Stimulated activated naive CD8-positive, alpha-beta T cell treated with anti-CD3 and anti-CD28 coated beads, Interleukin-15, Interleukin-2, amounts not matched to agents 100 U/mL and 50 U/mL, for 24 hours (primary cell): ENCODE measurements around the gene KIAA1328.

Experiments
- ATAC-seq: fragments of 150-1000 bp; cut with Tn5 transposase; one replicate; pipeline ENCODE4 v1.10.0; 2021
- DNase-seq: peaks from one replicate; pipeline ENCODE4 v3.0.0; 2021

Gene KIAA1328

DNA sequence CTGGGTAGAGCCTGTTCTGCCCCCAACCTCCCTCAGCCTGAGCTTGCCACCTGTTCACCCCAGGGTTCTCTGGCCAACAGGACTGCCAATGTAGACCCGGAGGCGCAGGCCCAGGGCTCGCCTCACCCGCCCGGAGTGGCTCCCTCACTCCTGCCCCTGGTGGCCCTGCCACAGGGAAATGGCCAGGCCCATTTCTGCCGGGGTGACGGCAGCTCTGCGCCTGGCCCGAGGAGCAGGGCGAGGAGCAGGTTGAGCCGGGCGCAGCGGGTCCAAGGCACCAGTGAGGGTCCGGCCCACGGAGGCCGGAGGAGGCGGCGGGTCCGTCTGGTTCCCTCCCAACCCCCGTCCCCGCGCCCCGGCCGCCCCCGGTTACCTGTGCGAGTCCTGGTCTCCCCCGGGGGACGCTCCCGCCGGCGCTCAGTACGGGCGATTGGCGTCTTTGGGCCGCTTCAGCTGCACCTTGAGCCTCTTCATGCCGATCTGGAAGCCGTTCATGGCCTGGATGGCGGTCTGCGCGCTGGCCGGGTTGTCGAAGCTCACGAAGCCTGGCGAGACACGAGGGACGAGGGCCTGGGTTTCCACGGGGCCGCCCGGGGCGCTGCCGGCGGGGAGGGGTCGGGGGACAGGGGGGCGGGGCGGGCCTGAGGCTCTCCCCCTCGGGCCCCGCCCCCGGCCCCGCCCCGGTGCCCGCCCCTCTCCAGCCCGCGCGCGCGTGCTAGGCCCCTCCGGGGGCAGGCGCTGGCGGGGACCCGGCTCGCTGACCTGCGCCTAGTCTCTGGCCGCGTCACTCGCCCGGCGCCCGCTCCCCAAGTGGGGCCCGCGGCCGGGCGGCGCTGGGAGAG is 424.7 kb downstream of the KIAA1328 start:
- peak; percentile 10 for ATAC-seq

DNA sequence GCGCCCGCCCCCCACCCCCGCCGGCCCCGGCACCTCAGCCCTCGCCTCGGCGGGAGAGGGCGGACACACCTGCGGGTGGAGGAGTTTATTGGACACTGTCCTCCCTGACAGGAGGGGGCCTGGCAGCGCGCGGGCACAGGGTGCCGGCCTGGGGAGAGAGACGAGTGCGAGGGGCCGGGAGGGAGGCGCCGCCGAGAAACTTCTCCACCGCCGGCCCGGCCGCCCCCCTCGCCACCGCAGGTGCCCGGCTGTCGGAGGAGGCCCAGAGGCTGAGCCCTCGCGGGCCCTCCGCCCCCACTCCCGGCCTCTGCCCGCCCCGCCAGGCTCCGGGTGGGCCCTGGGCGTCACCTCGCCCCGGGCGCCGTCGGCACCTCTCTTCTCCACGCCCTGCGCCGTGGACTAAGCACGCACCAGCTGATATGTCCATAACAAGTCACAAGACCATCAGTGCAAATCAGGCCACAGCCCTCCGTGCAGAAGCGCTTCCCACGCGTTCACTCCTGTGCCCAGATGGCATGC is 425.4 kb downstream of the KIAA1328 start:
- ATAC-seq = peak; percentile 14
- DNase-seq = no peak

More for the DNA sequence above, 424.7 kb downstream of the KIAA1328 start:
- DNase-seq = peak; percentile 6

DNA sequence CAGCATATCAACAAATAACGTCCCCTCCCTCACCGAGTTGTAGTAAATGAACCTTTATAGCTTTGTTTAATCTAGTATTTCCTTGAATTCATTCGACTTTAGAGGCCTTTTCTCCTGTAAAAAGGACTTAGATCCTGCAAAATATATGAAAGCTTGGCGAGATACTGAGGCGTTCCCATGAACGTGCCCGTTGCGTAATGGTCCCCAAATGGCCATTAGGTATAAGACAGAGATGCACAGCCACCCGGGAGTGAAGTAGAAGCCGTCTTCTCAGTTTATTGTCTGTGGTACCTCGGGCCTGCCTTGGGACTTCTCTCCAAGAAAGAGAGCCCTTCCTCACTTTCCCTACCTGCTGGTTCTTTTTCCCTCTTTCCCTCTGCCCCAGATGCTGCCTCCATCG is 426.0 kb downstream of the KIAA1328 start:
- no peak for DNase-seq
- no peak for ATAC-seq

DNA sequence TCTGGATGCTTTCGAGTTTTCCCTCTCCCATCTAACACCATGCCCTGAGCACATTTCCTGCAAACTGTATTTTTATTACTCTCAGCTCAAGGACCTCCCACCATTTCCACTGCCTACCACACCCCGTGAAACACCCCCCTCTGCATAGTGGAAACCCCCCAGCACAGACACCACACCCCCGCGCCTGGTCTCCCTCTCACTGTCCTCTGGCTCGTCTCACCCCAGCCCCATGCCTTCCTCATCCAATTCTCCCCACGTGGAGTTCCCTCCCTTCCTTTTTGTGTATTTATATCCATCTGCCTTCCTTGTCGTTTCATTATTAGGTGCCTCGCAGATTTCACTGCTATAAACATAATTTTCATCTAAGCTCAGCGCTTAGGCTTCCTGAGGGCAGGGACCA is 429.2 kb downstream of the KIAA1328 start:
- no peak for DNase-seq
- ATAC-seq = no peak

DNA sequence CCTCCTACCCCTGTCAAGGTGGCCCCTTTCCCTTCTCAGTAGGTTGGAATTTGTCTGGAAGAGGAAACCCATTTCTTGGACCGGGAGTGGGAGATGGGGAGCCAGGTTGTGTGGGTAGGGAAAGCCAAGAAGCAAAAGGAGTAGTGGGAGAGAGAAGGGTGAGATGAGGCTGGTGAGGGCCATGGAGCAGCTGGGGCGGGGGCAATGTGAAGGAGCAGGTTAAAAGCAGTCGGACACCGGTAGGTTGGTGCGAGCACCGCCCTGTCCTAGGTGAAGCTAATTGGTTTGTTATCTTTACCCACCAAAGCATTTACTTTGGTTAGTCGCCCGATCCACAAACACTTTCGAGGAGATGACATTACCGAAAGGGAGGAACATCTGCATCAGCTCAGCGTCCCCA is 429.9 kb downstream of the KIAA1328 start:
- no peak for ATAC-seq

DNA sequence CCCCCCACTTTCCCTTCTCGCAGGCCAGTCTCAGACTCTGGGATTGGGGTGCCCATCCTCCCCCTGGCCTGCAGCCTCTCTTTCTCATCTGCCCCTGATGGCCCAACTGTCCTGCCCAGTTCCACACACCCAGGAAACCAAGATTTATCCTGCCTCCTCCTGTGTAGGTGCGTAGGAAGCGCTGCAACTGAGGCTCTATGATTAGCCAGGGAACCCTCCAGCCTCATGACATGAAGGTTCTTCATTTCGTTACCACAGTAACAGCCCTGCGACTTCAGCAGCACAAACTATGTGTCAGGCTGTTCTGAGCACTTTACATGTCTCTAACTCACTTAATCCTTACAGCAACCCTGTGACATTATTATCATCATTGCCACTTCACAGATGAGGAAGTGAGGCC is 430.8 kb downstream of the KIAA1328 start:
- DNase-seq (no peak), ATAC-seq (no peak)

More for the DNA sequence above, 429.9 kb downstream of the KIAA1328 start:
- no peak for DNase-seq

DNA sequence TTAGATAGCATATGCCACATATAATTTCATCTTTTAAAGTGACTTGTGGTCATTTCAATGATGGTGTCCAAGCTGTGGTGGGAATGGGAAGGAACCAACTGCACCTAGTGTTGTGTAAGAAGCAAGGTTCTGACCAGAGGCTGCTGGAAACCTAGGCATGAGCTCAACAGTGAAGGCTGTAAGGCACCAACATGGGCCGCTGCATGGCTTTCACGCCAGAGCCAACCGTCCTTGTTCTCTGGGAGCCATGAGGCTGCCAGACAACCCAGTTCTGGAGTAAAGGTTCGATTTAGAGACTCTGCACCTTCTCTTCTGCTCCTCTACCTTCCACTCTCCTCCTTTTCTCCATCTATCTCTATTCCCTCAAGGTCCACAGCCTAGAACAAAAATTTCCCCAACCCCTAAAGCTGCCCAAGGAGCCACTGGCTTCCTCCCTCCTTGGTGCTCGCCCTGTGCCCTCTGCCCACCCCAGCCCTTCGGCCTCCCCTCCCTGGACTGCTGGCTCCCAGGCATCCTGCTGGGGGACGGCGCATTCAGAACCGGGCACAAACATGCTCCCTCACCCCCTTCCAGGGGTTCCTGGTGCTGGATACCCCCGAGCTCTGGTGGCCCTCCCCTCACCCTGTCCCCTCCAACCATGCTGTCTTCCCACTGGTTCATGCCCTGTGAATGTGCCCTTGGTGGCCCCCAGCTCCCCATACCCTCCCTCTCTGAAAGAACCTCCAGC is 431.6 kb downstream of the KIAA1328 start:
- ATAC-seq (no peak), DNase-seq (no peak)

DNA sequence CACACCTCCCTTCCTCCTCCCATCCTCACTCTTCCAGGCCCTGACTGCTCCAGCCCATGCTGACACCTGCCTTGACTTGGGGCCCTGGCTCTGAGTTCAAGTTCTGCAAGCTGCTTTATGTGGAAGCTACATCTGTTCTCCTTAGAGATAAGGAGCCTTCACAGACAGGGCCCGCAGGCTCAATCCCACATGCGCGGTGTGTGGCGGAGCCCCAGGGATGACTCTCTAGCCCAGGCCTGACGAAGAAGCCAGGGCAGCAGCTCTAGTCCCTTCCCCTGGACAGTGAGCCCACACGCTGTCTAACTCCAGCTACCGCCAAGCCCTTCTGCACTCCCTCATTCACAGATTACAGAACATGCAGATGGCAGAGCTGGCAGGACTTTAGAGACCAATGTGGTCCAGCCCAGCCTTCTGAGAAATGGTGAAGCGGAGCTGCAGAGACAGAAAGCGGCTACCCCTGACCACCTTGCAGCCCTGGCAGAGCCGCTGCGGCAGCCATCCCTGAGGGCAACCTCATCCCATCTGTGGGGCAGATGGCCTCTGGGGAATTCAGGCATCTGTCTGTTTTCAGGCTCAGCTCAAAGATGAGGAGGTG is 432.4 kb downstream of the KIAA1328 start:
- ATAC-seq = no peak
- no peak for DNase-seq

DNA sequence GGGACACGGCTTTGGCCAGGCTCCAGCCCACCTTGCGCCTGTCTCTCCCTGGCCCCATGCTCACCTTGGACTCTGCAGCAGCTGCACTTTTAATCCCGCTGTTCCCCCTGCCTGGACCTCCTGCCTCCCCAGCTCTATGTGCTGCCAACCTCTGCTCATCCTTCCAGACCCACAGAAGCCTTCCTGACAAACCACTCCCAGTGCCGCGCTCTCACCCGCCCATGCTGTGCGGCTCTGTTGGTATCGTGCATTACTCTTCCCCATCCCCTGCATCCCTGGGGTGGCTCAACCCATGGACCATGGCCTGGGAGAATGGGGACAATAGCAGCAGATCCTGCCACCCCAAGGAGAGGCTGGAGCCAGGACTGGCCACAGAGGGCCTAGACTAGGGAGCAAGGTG is 433.1 kb downstream of the KIAA1328 start:
- DNase-seq (no peak), ATAC-seq (no peak)

DNA sequence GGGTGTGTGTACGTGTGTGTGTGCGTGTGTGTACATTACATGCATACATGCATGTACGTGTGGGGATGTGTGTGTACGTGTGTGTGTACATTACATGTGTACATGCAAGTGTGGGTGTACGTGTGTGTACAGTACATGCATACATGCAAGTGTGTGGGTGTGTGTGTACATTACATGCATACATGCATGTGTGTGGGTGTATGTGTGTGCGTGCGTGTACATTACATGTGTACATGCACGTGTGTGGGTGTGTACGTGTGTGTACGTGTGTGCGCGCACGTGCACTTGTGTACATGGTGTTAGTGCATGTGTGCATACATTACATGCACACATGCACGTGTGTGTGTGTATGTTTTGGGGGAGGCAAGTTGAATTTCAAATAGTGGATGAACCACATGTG is 436.0 kb downstream of the KIAA1328 start:
- ATAC-seq (no peak), DNase-seq (no peak)

DNA sequence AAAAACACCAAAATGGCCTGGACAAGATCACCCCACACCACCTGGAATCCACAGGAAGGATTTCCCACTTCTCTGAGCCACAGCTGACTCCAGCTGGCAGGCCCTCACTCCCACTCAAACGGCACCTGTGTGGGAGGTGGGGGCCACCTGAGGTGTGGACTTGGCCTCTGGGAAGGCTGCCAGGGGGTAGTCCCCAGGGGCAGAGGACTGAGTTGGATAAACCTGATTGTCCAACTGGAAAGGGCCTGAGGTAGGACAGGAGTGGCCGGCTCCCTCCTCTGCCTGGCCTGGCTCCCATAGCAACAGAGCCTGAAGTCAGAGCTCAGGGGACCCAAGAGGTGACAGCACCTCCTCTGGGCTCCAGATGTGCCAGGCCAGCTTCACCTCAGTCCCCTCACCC is 436.5 kb downstream of the KIAA1328 start:
- no peak for DNase-seq
- ATAC-seq = no peak

DNA sequence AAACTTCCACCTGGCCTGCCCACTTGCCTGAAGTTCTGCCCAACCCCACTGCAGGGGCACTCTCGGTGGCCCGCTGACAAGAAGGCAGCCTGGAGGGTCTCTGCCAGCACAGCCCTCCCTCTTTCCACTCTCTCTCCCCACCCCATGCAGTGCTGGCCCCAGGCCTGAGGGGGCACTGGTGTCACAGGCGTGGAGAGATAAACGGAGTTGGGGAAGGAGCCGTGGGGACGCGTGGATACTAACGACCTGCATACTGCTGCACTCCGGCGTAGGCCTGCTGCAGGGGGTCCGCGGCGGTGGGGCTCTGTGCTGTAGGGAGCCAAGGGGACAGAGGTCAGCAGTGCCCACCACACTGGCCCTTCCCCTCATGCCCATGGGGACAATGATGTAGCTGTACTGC is 437.4 kb downstream of the KIAA1328 start:
- no peak for DNase-seq

DNA sequence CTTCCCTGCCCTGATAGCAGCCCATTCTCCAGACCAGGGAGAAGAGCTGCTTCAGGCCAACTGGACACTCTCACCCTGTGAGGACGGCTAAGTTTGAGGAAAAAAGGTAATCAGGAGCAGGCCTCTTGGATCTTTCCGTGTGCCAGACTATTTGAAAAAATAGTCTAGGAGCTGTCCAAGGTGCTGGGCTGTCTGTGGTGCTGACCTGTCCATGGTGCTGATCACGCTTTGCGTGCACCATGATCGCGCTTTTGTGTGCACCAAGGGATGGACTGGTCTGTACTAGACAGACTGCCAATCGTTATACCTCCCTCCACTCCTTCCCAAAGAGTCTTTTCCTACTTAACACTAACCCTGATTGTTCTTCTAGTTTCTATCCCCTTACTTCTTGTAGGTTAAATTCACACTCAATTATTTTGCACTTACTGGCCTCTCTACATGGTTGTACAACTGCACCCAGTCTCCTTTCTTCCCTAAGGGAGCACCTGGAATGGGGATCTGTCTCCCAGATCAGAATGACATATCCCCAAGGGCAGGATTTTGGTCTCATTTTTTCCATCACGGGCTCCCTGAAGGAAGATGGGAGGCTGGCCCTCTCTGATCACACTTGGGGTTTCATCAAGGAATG is 441.2 kb downstream of the KIAA1328 start:
- DNase-seq (peak; percentile 47), ATAC-seq (no peak)

More for the DNA sequence above, 437.4 kb downstream of the KIAA1328 start:
- no peak for ATAC-seq

DNA sequence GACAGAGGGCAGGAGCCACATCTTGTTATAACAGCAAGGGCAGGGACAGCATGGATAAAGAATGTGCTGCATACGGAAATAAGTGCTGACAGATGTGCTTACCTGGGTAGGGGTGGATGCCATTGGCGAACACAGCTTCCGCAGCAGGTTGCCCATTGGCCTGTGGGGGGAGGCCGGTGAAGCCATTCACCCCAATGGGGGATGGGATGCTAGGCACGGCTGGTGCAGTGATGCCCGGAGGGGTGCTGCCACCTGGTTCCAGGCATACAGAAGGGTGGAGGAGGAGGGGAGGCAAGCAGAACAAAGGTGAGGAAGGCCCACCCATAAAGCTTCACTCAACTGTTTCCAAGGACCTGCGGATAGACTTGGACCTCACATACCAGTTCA is 441.7 kb downstream of the KIAA1328 start:
- DNase-seq (no peak), ATAC-seq (no peak)

DNA sequence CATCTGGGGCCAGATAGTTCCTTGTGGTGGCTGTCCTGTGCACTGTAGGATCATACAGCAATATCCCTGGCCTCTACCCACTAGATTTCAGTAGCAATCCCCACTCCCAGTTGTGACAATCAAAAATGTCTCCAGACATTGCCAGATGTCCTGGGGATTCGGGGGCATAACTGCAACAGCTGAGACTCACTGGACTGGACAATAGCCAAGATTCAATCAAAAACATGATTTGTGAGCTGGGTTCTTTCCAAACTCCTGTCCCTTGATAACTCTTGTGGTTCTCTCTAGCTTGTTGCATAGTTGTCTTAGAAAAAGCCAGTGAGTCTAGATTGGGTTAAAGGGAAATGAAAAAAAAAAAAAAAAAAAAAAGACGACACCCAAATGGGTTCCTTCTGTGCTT is 443.3 kb downstream of the KIAA1328 start:
- DNase-seq (no peak), ATAC-seq (no peak)

DNA sequence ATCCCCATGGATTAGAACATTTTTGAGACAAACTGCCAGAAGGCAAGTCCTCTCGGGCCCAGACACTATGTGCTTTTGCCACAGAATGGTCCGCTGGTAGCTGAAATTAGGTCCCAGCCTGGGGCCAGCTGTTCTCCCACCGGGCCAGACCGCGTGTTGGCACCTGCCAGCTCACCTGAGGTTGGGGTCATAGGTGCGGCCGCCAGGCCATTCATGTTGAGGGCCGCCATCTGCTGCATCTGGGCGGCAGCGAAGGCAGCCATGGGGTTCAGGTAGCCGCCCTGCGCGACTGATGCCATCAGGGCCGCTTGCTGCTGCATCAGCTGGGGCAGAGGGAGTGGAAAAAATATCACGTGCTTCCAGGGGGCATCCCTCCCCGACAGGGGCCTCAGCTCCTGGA is 443.9 kb downstream of the KIAA1328 start:
- no peak for ATAC-seq
- DNase-seq = no peak

DNA sequence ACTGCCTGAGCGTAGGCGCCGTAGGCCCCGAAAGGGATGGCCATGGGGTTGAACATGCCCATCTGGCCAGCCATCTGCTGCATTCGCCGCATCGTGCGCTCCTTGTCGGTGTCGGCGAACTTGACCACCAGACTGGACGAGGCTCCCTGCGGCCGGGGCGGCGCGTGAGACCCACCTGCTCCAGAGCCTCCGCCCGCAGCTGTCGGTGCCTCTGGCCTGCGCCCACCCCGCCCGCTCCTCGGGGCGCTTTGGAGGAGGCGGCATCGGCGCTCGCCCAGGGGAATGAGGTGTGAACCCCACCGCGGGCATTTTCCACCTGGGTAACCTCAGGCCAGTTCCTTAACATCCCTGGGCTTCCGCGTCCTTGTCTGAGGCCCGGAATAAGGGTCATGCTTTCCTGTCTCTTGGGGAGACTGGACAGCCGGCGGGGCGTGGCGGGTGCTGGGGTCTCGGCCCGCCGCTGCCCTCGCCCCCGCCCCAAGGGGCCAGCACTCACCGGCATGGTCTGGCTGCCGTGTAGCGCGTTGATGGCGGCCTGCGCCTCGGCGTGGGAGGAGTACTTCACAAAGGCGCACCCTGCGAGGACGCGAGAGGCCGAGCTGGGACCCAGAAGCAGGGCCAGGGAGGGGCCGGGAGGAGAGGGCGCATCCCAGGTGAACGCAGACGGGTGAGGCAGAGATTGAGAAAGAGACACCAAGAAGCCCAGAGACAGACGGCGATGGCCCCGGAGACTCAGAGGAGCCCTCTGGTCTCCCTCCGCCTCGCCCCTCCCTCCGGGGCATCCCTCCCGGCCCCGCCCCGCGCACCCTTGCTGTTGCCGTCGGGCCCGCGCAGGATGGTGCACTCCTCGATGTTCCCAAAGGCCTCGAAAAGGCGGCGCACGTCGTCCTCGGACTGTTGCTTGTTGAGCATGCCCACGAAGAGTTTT is 445.6 kb downstream of the KIAA1328 start:
- DNase-seq (no peak), ATAC-seq (no peak)

DNA sequence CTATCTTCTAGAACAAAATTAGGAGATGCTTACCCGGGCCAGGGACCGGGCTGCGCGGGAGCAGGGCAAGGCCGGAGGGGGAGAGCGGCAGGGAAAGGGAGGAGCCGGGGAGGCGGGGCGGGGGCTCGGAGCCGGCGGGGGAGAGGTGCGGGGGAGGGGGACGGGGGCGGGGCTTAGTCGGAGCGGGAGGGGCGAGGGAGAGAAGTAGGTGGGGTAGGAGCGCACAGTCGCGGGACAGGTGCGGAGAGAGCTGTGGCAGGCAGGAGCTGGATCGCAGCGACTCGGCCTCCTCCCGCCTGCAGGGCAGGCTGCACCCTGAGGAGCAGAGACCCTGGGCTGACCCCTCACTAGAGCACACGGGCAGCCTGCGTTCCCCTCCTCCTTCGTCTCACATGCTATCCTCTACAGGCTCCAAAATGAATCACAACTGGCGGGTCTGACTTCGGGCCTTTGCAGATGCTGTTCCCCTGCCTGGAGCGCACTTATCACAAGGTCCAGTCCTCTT is 446.4 kb downstream of the KIAA1328 start:
- no peak for ATAC-seq
- no peak for DNase-seq

DNA sequence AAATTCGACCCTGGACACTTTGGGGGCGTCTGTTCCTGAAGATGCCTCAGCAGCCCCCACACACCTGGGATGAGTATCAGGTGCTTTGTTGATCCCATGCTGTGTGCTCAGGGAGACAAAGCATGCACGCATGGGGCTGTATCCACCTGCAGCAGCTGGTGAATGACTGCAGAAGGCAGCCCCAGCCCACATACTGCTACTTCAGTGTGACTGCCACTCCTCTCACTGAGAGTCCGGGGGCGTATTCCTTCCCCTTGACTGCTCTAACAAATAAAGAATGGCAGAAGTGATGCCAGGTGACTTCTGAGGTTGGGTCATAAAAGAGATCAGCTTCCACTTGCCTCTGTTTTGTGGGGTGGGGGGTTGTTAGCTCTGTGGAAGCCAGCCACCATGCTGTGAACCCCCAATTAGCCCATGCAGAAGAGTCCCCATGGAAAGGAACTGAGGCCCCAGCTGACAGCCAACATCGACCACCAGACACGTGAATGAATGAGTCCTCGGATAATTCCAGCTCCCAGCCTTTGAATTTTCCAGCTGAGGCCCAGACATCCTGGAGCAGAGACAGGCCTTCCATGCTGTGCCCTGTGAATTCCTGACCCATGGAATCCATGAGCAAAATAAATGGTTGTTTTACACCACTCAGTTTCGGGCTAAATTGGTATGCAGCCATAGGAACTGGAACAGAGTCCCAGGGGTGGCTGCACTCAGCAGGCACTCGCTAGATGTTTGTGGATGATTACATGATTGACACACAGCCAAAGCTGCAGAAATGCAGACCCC is 447.4 kb downstream of the KIAA1328 start:
- DNase-seq (no peak), ATAC-seq (no peak)

DNA sequence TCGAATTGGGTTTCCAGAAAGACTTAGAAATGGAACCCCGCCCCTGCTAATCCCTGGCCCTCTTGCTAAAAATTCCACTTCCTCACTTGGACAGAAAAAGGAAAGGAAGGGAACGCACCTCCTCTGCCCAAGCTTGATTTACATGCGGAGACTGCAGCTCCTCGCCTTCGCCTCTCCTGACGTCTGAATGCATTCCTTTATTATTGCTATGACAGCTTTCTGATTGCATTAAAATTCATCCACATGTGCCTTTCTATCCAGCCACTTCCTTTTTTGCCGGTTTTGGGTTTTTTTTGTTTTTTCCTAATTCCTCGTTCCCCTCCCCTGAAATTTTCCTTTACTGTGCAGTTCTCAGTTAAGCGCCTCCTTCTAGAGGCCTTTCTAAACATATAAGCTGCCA is 448.9 kb downstream of the KIAA1328 start:
- ATAC-seq (no peak), DNase-seq (no peak)
